OCI-LY3 (cell line): ENCODE measurements around the gene DPYD.

Source experiments
- H2AFZ ChIP-seq: fragments of 200-600, 300-600 bp; shearing (Covaris generic); 2 replicates; pipeline ENCODE4 v1.6.0; 2014; ENCODE audit warnings: antibody characterized with exemption, low read depth, low read length
- H3K27ac ChIP-seq: fragments of 200-600, 300-600 bp; sonication (generic); 2 replicates; pipeline ENCODE4 v1.5.1; 2014; ENCODE audit warnings: mild to moderate bottlenecking, low read length, moderate library complexity, mixed read lengths
- H3K27me3 ChIP-seq: fragments of 200-600, 300-600 bp; sonication (generic); 2 replicates; pipeline ENCODE4 v1.6.1; 2014; ENCODE audit warnings: low read depth, low read length, mixed read lengths
- H3K36me3 ChIP-seq: fragments of 200-600, 300-600 bp; sonication (generic); replicated peaks from 2 replicates; pipeline ENCODE3; 2014; ENCODE audit warnings: low read depth, low read length, mixed read lengths
- H3K4me1 ChIP-seq: fragments of 300-600, 200-600 bp; sonication (generic); 2 replicates; pipeline ENCODE4 v1.6.1; 2014; ENCODE audit warnings: low read length, mixed read lengths
- H3K4me2 ChIP-seq: fragments of 200-600, 300-600 bp; sonication (generic); 2 replicates; pipeline ENCODE4 v1.6.1; 2014; ENCODE audit warnings: low read length, mixed read lengths
- H3K4me3 ChIP-seq: fragments of 300-600, 200-600 bp; sonication (generic); 2 replicates; pipeline ENCODE4 v1.5.1; 2014; ENCODE audit warnings: antibody characterized with exemption, mild to moderate bottlenecking, low read length, moderate library complexity
- H3K79me2 ChIP-seq: fragments of 300-600, 200-600 bp; shearing (Covaris generic); 2 replicates; pipeline ENCODE4 v1.6.1; 2014; ENCODE audit warnings: mild to moderate bottlenecking, low read length, mixed read lengths
- H3K9ac ChIP-seq: fragments of 300-600, 200-600 bp; shearing (Covaris generic); 2 replicates; pipeline ENCODE4 v1.6.0; 2014; ENCODE audit warnings: mild to moderate bottlenecking, low read length, moderate library complexity
- H3K9me3 ChIP-seq: fragments of 200-600, 300-600 bp; shearing (Covaris generic); 2 replicates; pipeline ENCODE4 v1.6.1; 2014; ENCODE audit warnings: low read length, mixed read lengths; ENCODE audit not compliant: insufficient read depth
- H4K20me1 ChIP-seq: fragments of 200-600, 300-600 bp; sonication (generic); 2 replicates; pipeline ENCODE4 v1.6.1; 2016; ENCODE audit warnings: low read length, mixed read lengths; ENCODE audit not compliant: insufficient read depth
- CTCF ChIP-seq: fragments of 200-600, 300-600 bp; sonication (generic); IDR thresholded peaks from 2 replicates; pipeline ENCODE4 v1.5.1; 2014; ENCODE audit warnings: antibody characterized with exemption, low read length, low read depth
- EZH2phosphoT487 ChIP-seq: fragments of 200-600 bp; shearing (Covaris generic); IDR thresholded peaks from 2 replicates; pipeline ENCODE4 v1.6.1; 2018; ENCODE audit warnings: antibody characterized with exemption, mixed run types, low read depth

Gene DPYD

GRCh38 chr1:97254731-97255463 is 665.9 kb downstream of the DPYD start:
- H3K36me3 ChIP-seq: no peaks in the 10 kb centered on the region
- H3K4me1 ChIP-seq: no peaks in the 10 kb centered on the region
- H2AFZ ChIP-seq: no peak overlapping the region

GRCh38 chr1:97252925-97253324 is 667.9 kb downstream of the DPYD start:
- Histone ChIP-seq H3K27me3 (no peaks in the 10 kb centered on the region), H3K27ac (no peak overlapping the region), H3K4me2 (no peak overlapping the region), H3K36me3 (no peaks in the 10 kb centered on the region), H4K20me1 (no peaks in the 10 kb centered on the region), H3K79me2 (no peaks in the 10 kb centered on the region), H3K9ac (no peak overlapping the region), H3K9me3 (no peaks in the 10 kb centered on the region), H3K4me3 (no peak overlapping the region), H2AFZ (no peak overlapping the region), H3K4me1 (no peaks in the 10 kb centered on the region)
- TF ChIP-seq EZH2phosphoT487: no peak
- no peak for TF ChIP-seq CTCF

More at GRCh38 chr1:97254731-97255463, 665.9 kb downstream of the DPYD start:
- H3K27ac ChIP-seq: no peak overlapping the region
- no peaks in the 10 kb centered on the region for H3K79me2 ChIP-seq
- H3K9me3 ChIP-seq: no peaks in the 10 kb centered on the region
- H3K9ac ChIP-seq: no peak overlapping the region
- TF ChIP-seq EZH2phosphoT487: no peak
- no peak for TF ChIP-seq CTCF
- H3K27me3 ChIP-seq: no peaks in the 10 kb centered on the region
- no peaks in the 10 kb centered on the region for H4K20me1 ChIP-seq
- H3K4me3 ChIP-seq: no peak overlapping the region
- no peak overlapping the region for H3K4me2 ChIP-seq

GRCh38 chr1:97252076-97252475 is 668.8 kb downstream of the DPYD start:
- H3K27ac ChIP-seq: no peak overlapping the region
- H2AFZ ChIP-seq: no peak overlapping the region
- H4K20me1 ChIP-seq: no peaks in the 10 kb centered on the region
- H3K4me1 ChIP-seq: no peaks in the 10 kb centered on the region
- H3K27me3 ChIP-seq: no peaks in the 10 kb centered on the region
- TF ChIP-seq EZH2phosphoT487 (no peak), CTCF (no peak)
- no peaks in the 10 kb centered on the region for H3K36me3 ChIP-seq
- H3K79me2 ChIP-seq: no peaks in the 10 kb centered on the region
- H3K4me2 ChIP-seq: no peak overlapping the region
- H3K9me3 ChIP-seq: no peaks in the 10 kb centered on the region
- no peak overlapping the region for H3K9ac ChIP-seq
- no peak overlapping the region for H3K4me3 ChIP-seq

- no peaks in the 10 kb centered on the region for H3K27me3 ChIP-seq
- no peaks in the 10 kb centered on the region for H3K9me3 ChIP-seq
- H3K9ac ChIP-seq: no peak overlapping the region
- no peaks in the 10 kb centered on the region for H4K20me1 ChIP-seq
- no peak overlapping the region for H3K27ac ChIP-seq
- H3K36me3 ChIP-seq: no peaks in the 10 kb centered on the region
- no peaks in the 10 kb centered on the region for H3K4me1 ChIP-seq
- H3K4me3 ChIP-seq: no peak overlapping the region
- H2AFZ ChIP-seq: no peak overlapping the region
- H3K4me2 ChIP-seq: no peak overlapping the region
- no peaks in the 10 kb centered on the region for H3K79me2 ChIP-seq
- TF ChIP-seq CTCF (no peak), EZH2phosphoT487 (no peak)
Observed at GRCh38 chr1:97247196-97247595, 673.6 kb downstream of the DPYD start.
